Measurements from ENCODE around the gene TLR5. TPM values are rescaled to one million over a fixed set of nuclear protein-coding genes. Genes with fewer than 3 reads are reported as not detected.

TLR5 gene
- polyA plus RNA-seq, 1 donor (not counting 4 experiments of a cell fraction or from before 2014, with no cell fraction given): 1.3 TPM

DNA sequence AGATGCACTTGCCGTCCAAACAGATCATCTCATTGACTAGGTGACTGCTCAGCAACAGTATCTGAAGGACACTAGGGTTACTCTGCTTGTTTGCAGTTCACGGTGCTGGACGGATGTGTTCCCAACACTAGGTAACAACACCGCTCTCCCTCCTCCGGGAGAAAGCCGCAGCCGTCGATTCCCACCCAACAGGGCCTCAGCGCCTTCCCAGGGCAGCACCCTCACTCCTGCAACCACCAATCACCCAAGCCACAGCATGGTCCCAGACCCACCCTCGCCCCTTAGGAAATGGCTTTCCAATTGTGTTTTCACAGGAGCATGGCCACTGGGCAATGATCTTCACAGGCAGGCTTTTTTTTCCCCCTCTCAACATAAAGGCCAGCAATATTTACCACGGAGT is 779 bp downstream of the TLR5 start:
- Histone ChIP-seq H3K9me3 (ENCODE audit: control insufficient read depth, low read depth, low read length) (no peaks in the 10 kb centered on the region), H3K9me1 (ENCODE audit: control insufficient read depth, extremely low read depth, insufficient read depth, low read length) (no peaks in the 10 kb centered on the region), H3K36me3 (ENCODE audit: control insufficient read depth in 2 of 2, extremely low read depth in 1 of 2, insufficient read depth in 2 of 2, low read length in 2 of 2) (no peaks in the 10 kb centered on the region), H3K27ac (ENCODE audit: control insufficient read depth, insufficient read depth, low read length) (no peak overlapping the region), H3K4me3 (ENCODE audit: control insufficient read depth in 2 of 3, extremely low read depth in 1 of 3, insufficient read depth in 2 of 3, low read depth in 1 of 3, low read length in 3 of 3) (no peak overlapping the region), H3K4me1 (ENCODE audit: control insufficient read depth, extremely low read depth, insufficient read depth, low read length) (peaks cover 10% of the 10 kb centered on the region), H2AFZ (ENCODE audit: control insufficient read depth, low read length) (no peak overlapping the region), H3K9ac (ENCODE audit: control insufficient read depth, extremely low read depth, insufficient read depth, low read length) (no peak overlapping the region), H4K20me1 (ENCODE audit: control insufficient read depth, extremely low read depth, insufficient read depth, low read length) (no peaks in the 10 kb centered on the region), H3K4me2 (ENCODE audit: control insufficient read depth, extremely low read depth, insufficient read depth, low read depth, low read length) (peak overlapping the region; percentile 77), H3K79me2 (ENCODE audit: control insufficient read depth, insufficient read depth, low read length) (no peaks in the 10 kb centered on the region), H3K27me3 (ENCODE audit: control insufficient read depth, extremely low read depth, insufficient read depth, low read length) (no peaks in the 10 kb centered on the region)
- TF ChIP-seq, protein P1, sequence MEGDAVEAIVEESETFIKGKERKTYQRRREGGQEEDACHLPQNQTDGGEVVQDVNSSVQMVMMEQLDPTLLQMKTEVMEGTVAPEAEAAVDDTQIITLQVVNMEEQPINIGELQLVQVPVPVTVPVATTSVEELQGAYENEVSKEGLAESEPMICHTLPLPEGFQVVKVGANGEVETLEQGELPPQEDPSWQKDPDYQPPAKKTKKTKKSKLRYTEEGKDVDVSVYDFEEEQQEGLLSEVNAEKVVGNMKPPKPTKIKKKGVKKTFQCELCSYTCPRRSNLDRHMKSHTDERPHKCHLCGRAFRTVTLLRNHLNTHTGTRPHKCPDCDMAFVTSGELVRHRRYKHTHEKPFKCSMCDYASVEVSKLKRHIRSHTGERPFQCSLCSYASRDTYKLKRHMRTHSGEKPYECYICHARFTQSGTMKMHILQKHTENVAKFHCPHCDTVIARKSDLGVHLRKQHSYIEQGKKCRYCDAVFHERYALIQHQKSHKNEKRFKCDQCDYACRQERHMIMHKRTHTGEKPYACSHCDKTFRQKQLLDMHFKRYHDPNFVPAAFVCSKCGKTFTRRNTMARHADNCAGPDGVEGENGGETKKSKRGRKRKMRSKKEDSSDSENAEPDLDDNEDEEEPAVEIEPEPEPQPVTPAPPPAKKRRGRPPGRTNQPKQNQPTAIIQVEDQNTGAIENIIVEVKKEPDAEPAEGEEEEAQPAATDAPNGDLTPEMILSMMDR (optimal IDR thresholded peaks at IDR 0.05 in 1 of 3, IDR thresholded peaks at IDR 0.05 in 1 of 3, conservative IDR thresholded peaks at IDR 0.05 in 1 of 3; ENCODE audit: extremely low read depth in 1 of 3, insufficient read depth in 2 of 3, low read length in 3 of 3): no peak
- TF ChIP-seq EZH2 (IDR thresholded peaks at IDR 0.05; ENCODE audit: low read length): no peak
- FAIRE-seq (no peak), DNase-seq (ENCODE audit: low read depth, low spot score) (no peak)
- dilution Hi-C loops (cut with MboI; ENCODE audit: extremely low pct_ligation_motif_present, low sequenced_read_pairs): no loop called here

DNA sequence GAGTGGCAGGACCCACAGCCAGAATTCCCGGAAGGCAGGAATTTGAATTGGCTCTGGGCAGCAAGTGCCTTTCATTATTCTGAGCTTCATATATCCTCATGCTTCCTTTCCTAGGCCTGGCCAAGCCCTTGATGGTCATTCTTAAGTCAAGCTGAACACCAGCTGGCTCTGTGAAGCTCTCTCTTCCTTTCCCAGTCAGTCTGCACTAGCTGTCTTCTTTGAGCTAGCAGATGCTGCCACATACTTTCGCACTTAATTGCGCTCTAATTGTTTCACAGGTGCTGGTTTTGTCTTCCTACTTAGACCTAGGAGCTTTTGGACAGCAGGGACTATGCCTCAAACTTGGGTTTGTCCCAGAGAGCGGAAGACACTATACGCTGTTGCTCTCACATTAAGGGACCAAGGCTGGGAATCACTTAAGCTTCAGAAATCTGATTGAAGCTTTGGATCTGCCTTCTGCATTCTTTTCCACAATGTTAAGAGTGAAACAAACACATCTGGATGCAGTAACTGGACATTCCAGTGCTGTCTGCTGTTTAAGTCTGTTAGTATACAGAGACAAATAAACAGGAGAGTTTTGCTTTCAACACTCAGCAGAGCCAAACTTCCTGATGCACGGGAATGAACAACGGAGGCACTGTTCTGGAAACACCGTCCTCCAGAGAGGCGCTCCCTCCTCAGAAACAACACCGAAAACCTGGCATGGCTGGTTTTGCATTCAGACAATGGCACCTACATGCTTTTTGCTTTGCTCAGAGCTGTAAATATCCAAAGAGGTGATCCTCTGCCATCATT is 2.2 kb downstream of the TLR5 start:
- Histone ChIP-seq H3K9me3 (ENCODE audit: control insufficient read depth, low read depth, low read length) (no peaks in the 10 kb centered on the region), H3K27ac (ENCODE audit: control insufficient read depth, insufficient read depth, low read length) (no peak overlapping the region), H3K4me2 (ENCODE audit: control insufficient read depth, extremely low read depth, insufficient read depth, low read depth, low read length) (peak overlapping the region; percentile 22), H3K79me2 (ENCODE audit: control insufficient read depth, insufficient read depth, low read length) (no peaks in the 10 kb centered on the region), H3K27me3 (ENCODE audit: control insufficient read depth, extremely low read depth, insufficient read depth, low read length) (no peaks in the 10 kb centered on the region), H3K9ac (ENCODE audit: control insufficient read depth, extremely low read depth, insufficient read depth, low read length) (no peak overlapping the region), H2AFZ (ENCODE audit: control insufficient read depth, low read length) (peak overlapping the region; percentile 63), H4K20me1 (ENCODE audit: control insufficient read depth, extremely low read depth, insufficient read depth, low read length) (no peaks in the 10 kb centered on the region), H3K9me1 (ENCODE audit: control insufficient read depth, extremely low read depth, insufficient read depth, low read length) (peaks cover 2% of the 10 kb centered on the region), H3K4me3 (ENCODE audit: control insufficient read depth in 2 of 3, extremely low read depth in 1 of 3, insufficient read depth in 2 of 3, low read depth in 1 of 3, low read length in 3 of 3) (no peak overlapping the region), H3K4me1 (ENCODE audit: control insufficient read depth, extremely low read depth, insufficient read depth, low read length) (peaks cover 17% of the 10 kb centered on the region), H3K36me3 (ENCODE audit: control insufficient read depth in 2 of 2, extremely low read depth in 1 of 2, insufficient read depth in 2 of 2, low read length in 2 of 2) (no peaks in the 10 kb centered on the region)
- peak; percentile 86 for FAIRE-seq
- TF ChIP-seq, protein P1 (optimal IDR thresholded peaks at IDR 0.05 in 1 of 3, IDR thresholded peaks at IDR 0.05 in 1 of 3, conservative IDR thresholded peaks at IDR 0.05 in 1 of 3; ENCODE audit: extremely low read depth in 1 of 3, insufficient read depth in 2 of 3, low read length in 3 of 3): peak in 1 of 3 experiments; percentile 46
- no peak for TF ChIP-seq EZH2 (IDR thresholded peaks at IDR 0.05; ENCODE audit: low read length)
- dilution Hi-C loops (cut with MboI; ENCODE audit: extremely low pct_ligation_motif_present, low sequenced_read_pairs): no loop called here
- no peak for DNase-seq (ENCODE audit: low read depth, low spot score)
